Left ventricle myocardium inferior (tissue), 1 donor: ENCODE results near the gene EP400. TPM values are rescaled to one million over a fixed set of nuclear protein-coding genes. Genes with fewer than 3 reads are reported as not detected.
"Not testable (repeated sequence)": the region's sequence is repeated elsewhere in the genome, so short reads cannot be mapped to it uniquely, and the experiment has no call there.

Experiments
- DNase-seq: peaks from one replicate; pipeline ENCODE4 v3.0.0-alpha.2; 2020
- H3K27ac ChIP-seq: fragments of 200-600 bp; replicated peaks from 2 replicates; pipeline ENCODE4 v1.8.0; 2021
- H3K27me3 ChIP-seq: fragments of 200-600 bp; 2 replicates; pipeline ENCODE4 v1.8.0; 2021; ENCODE audit warnings: low read depth
- H3K36me3 ChIP-seq: fragments of 200-600 bp; 2 replicates; pipeline ENCODE4 v1.8.0; 2021
- H3K4me1 ChIP-seq: fragments of 200-600 bp; 2 replicates; pipeline ENCODE4 v1.8.0; 2021
- H3K4me3 ChIP-seq: fragments of 200-600 bp; 2 replicates; pipeline ENCODE4 v1.8.0; 2021; ENCODE audit warnings: mild to moderate bottlenecking, moderate library complexity
- H3K9me3 ChIP-seq: fragments of 200-600 bp; replicated peaks from 2 replicates; pipeline ENCODE4 v1.8.0; 2021
- intact Hi-C: fragments of 100-400 bp; cut with micrococcal nuclease; formaldehyde crosslinking; loops from one replicate; pipeline ENCODE4 v1.11.0; 2022
- total RNA-seq: library from RNA; stranded (reverse); fragmentation: NEBNext Ultra II Directional; extraction: Animal tissue kit (Norgen Biotek cat#: 25700); gene quantifications from one replicate; pipeline ENCODE4 v1.2.1, GENCODE V29; 2021
- TF ChIP-seq, protein P1 (sequence below): fragments of 200-600 bp; IDR thresholded peaks from 2 replicates; pipeline ENCODE4 v1.8.0; 2021; ENCODE audit warnings: antibody characterized with exemption, mild to moderate bottlenecking, borderline replicate concordance
- donor health status: DM: no; HTN: yes; CAD: no; lungs with severe emphysema.

EP400 gene
- total RNA-seq, 1 donor from 2014 or later = 15.3 TPM

DNA sequence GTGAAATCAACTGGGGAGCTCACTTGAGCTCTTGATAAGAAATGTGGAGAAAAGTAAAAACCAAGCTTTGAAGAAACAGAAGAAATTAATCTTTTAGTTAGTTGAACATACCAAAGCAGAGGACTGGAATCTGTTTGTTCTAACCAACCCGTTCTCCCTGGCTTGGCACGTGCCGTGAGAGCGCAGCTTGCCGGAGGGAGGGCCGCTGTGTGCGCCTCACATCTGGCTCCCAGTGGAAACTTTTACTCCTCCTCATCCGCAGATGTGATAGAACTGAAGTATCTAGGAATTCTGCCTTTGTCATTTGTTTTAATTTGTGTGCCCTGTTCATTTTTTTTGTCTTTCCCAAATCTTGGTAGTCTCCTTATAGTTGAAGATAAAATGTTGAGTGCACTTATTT, 129.5 kb downstream of the EP400 start:
- peaks cover 11% of the 10 kb centered on the region for H3K4me1 ChIP-seq

DNA sequence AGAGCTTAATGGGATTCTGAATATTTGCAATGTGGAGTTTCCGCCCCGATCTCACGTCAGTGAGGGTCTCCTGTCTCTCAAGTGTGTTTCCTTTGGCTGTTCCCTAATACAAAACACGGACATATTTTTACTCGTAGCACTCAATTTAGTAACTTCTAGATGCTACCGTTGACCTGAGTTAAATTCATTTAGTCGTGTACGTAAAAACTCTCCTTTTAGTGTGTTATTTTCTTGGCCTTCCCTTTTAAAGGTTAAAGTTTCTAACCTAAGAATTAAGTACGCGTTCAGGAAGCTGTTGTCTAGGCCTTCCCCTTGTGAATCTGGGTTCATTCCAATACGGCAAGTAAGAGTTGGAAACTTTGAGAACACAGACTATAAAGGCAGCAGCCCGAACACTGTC, 130.0 kb downstream of the EP400 start:
- Histone ChIP-seq H3K4me1 (peaks cover 11% of the 10 kb centered on the region), H3K4me3 (no peak overlapping the region), H3K27ac (no peak overlapping the region), H3K9me3 (no peaks in the 10 kb centered on the region), H3K36me3 (peaks cover 38% of the 10 kb centered on the region), H3K27me3 (no peaks in the 10 kb centered on the region)
- DNase-seq = no peak
- TF ChIP-seq, protein P1, sequence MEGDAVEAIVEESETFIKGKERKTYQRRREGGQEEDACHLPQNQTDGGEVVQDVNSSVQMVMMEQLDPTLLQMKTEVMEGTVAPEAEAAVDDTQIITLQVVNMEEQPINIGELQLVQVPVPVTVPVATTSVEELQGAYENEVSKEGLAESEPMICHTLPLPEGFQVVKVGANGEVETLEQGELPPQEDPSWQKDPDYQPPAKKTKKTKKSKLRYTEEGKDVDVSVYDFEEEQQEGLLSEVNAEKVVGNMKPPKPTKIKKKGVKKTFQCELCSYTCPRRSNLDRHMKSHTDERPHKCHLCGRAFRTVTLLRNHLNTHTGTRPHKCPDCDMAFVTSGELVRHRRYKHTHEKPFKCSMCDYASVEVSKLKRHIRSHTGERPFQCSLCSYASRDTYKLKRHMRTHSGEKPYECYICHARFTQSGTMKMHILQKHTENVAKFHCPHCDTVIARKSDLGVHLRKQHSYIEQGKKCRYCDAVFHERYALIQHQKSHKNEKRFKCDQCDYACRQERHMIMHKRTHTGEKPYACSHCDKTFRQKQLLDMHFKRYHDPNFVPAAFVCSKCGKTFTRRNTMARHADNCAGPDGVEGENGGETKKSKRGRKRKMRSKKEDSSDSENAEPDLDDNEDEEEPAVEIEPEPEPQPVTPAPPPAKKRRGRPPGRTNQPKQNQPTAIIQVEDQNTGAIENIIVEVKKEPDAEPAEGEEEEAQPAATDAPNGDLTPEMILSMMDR = no peak
- intact Hi-C loops = no loop called here

More for the DNA sequence above, 129.5 kb downstream of the EP400 start:
- TF ChIP-seq, protein P1 = no peak
- DNase-seq = no peak
- Histone ChIP-seq H3K4me3 (no peak overlapping the region), H3K27me3 (no peaks in the 10 kb centered on the region), H3K27ac (no peak overlapping the region), H3K9me3 (no peaks in the 10 kb centered on the region), H3K36me3 (peaks cover 43% of the 10 kb centered on the region)
- intact Hi-C loops = no loop called here

- H3K27ac ChIP-seq, H3K4me3 ChIP-seq, intact Hi-C loops, DNase-seq, H3K9me3 ChIP-seq, H3K27me3 ChIP-seq: not testable (repeated sequence)
- Histone ChIP-seq H3K4me1 (peaks cover 18% of the 10 kb centered on the region), H3K36me3 (peaks cover 30% of the 10 kb centered on the region)
Observed at GRCh38 chr12:132080515-132080914, 130.8 kb downstream of the EP400 start.

DNA sequence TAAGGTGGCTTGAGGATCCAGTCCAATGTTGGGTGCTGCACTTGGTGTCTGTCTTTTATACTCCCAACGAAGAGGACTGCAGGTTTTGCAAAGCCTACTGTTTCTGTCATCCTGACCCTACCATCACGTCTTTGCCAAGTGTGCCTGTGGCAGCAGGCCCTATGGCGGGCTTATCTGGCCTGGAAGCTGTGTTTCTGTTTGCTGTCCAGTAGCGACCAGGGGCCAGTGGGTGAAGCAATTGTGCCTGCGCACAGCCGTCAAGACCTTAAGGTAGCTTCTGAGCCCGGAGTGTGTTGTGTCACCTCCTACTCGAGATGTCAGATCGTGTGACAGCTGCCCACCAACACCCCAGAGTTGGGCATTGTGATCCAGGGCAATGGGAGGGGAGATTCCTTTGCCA, 131.7 kb downstream of the EP400 start:
- intact Hi-C loops = no loop called here
- Histone ChIP-seq H3K27ac (no peak overlapping the region), H3K4me1 (peaks cover 25% of the 10 kb centered on the region), H3K27me3 (no peaks in the 10 kb centered on the region), H3K36me3 (peaks cover 21% of the 10 kb centered on the region), H3K4me3 (no peak overlapping the region), H3K9me3 (no peaks in the 10 kb centered on the region)
- DNase-seq = no peak
- TF ChIP-seq, protein P1 = no peak

DNA sequence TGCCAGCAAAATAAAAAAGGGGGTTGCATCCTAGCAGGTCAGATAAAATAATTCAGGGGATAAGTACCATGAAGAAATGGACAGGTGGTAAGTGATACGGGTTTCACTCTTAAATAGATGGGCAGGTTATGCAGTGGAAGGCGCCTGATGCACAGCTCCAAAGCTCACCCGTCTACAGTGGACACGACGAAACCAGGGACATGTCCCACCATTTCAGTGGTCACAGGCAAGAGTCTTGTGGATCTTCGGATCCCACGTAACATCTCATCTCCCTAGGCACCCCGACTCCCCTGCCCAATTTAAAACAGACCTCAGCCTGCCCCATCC, 133.8 kb downstream of the EP400 start:
- Histone ChIP-seq H3K4me1 (peaks cover 20% of the 10 kb centered on the region), H3K9me3 (no peaks in the 10 kb centered on the region), H3K36me3 (no peaks in the 10 kb centered on the region), H3K27ac (no peak overlapping the region), H3K27me3 (no peaks in the 10 kb centered on the region), H3K4me3 (peak overlapping the region; percentile 95)
- DNase-seq = no peak
- intact Hi-C loops = no loop called here
- TF ChIP-seq, protein P1 = no peak

GRCh38 chr12:132083941-132084620, 134.3 kb downstream of the EP400 start:
- no peaks in the 10 kb centered on the region for H3K36me3 ChIP-seq
- peak; percentile 90 for DNase-seq
- intact Hi-C loops = no loop called here
- peak overlapping the region; percentile 93 for H3K27ac ChIP-seq
- H3K9me3 ChIP-seq = no peaks in the 10 kb centered on the region
- TF ChIP-seq, protein P1 = no peak
- H3K4me1 ChIP-seq = peaks cover 20% of the 10 kb centered on the region
- H3K4me3 ChIP-seq = peak overlapping the region; percentile 95
- no peaks in the 10 kb centered on the region for H3K27me3 ChIP-seq
